Hippocampal formation (tissue), 2 donors: ENCODE results near the gene JPH2.
"Not testable (repeated sequence)": the region's sequence is repeated elsewhere in the genome, so short reads cannot be mapped to it uniquely, and the experiment has no call there.

ENCODE experiments used
- DNase-seq, 2 donors: peaks; one replicate each; lab custom pipeline; 2025; lab: John Stamatoyannopoulos, UW

The JPH2 gene

GRCh38 chr20:44187054-44187771, at the start of gene JPH2:
Gene JPH2 (minus strand): TSS chr20:44187188. CDS start chr20:44186705, 483 bp downstream.
- no peak for DNase-seq

GRCh38 chr20:44235702-44236101, 48.7 kb upstream of the JPH2 start:
- no peak for DNase-seq

GRCh38 chr20:44234566-44235317, 47.8 kb upstream of the JPH2 start:
- no peak for DNase-seq

GRCh38 chr20:44233436-44234016, 46.5 kb upstream of the JPH2 start:
- DNase-seq, result no peak

- not testable (repeated sequence) for DNase-seq
These were observed 45.5 kb upstream of the JPH2 start for GRCh38 chr20:44232469-44232856.

- DNase-seq, result no peak
These were observed 44.9 kb upstream of the JPH2 start for GRCh38 chr20:44231713-44232468.

GRCh38 chr20:44231193-44231592, 44.2 kb upstream of the JPH2 start:
- no peak for DNase-seq

GRCh38 chr20:44228465-44229258, 41.7 kb upstream of the JPH2 start:
- DNase-seq, result no peak

- no peak for DNase-seq
These were observed 37.6 kb upstream of the JPH2 start for GRCh38 chr20:44224637-44225036.

GRCh38 chr20:44223721-44224120, 36.7 kb upstream of the JPH2 start:
- no peak for DNase-seq

GRCh38 chr20:44222633-44223368, 35.8 kb upstream of the JPH2 start:
- no peak for DNase-seq

GRCh38 chr20:44222027-44222426, 35.0 kb upstream of the JPH2 start:
- no peak for DNase-seq

- DNase-seq, result no peak
These were observed 34.5 kb upstream of the JPH2 start for GRCh38 chr20:44221368-44221954.

- no peak for DNase-seq
These were observed 32.8 kb upstream of the JPH2 start for GRCh38 chr20:44219791-44220190.

GRCh38 chr20:44219170-44219730, 32.3 kb upstream of the JPH2 start:
- DNase-seq, result no peak

- no peak for DNase-seq
These were observed 31.5 kb upstream of the JPH2 start for GRCh38 chr20:44218446-44218845.

- peak; percentile 19 to 23 for DNase-seq
These were observed 30.5 kb upstream of the JPH2 start for GRCh38 chr20:44217342-44218092.

GRCh38 chr20:44215125-44215524, 28.1 kb upstream of the JPH2 start:
- peak; percentile 44 to 52 for DNase-seq

- no peak for DNase-seq
These were observed 25.8 kb upstream of the JPH2 start for GRCh38 chr20:44212792-44213191.
